GM18951 (cell line): ENCODE results near the gene BCL7A.

Experiments used
- POLR2A ChIP-seq: IDR thresholded peaks from 4 replicates; pipeline ENCODE4 v1.6.1; 2011; ENCODE audit warnings: mild to moderate bottlenecking; ENCODE audit not compliant: insufficient read length, insufficient read depth; ENCODE audit errors: extremely low read depth
- in situ Hi-C: fragments of 300-500 bp; cut with MboI; formaldehyde crosslinking; loops from one replicate; pipeline ENCODE4 v1.12.0; 2022; ENCODE audit warnings: low sequenced_read_pairs, mixed read lengths, inconsistent platforms; ENCODE audit not compliant: unreplicated experiment

Gene BCL7A

GRCh38 chr12:122012184-122012583 lies 9.5 kb upstream of the BCL7A start:
- in situ Hi-C loops, result no loop called here
- TF ChIP-seq POLR2A, result no peak

- in situ Hi-C loops, result no loop called here
Measured at GRCh38 chr12:122013136-122013535, 8.5 kb upstream of the BCL7A start.

GRCh38 chr12:122013791-122014590 lies 7.7 kb upstream of the BCL7A start:
- in situ Hi-C loops, result no loop called here
- no peak for TF ChIP-seq POLR2A

More at GRCh38 chr12:122013136-122013535, 8.5 kb upstream of the BCL7A start:
- TF ChIP-seq POLR2A, result no peak

- TF ChIP-seq POLR2A, result no peak
- in situ Hi-C loops, result no loop called here
Measured at GRCh38 chr12:122014781-122015180, 6.9 kb upstream of the BCL7A start.

- in situ Hi-C loops, result no loop called here
- TF ChIP-seq POLR2A, result no peak
Measured at GRCh38 chr12:122018457-122018856, 3.2 kb upstream of the BCL7A start.

- TF ChIP-seq POLR2A, result no peak
- in situ Hi-C loops, result no loop called here
Measured at GRCh38 chr12:122018937-122019336, 2.7 kb upstream of the BCL7A start.

GRCh38 chr12:122020795-122021192 lies 890 bp upstream of the BCL7A start:
- in situ Hi-C loops, result no loop called here
- TF ChIP-seq POLR2A, result no peak

GRCh38 chr12:122021193-122021821 lies 377 bp upstream of the BCL7A start:
- no peak for TF ChIP-seq POLR2A
- in situ Hi-C loops, result no loop called here

GRCh38 chr12:122022393-122023338 lies 982 bp downstream of the BCL7A start:
- TF ChIP-seq POLR2A, result no peak
- in situ Hi-C loops, result no loop called here

GRCh38 chr12:122023339-122024131 lies 1.9 kb downstream of the BCL7A start:
- no peak for TF ChIP-seq POLR2A
- in situ Hi-C loops, result no loop called here

- no peak for TF ChIP-seq POLR2A
- in situ Hi-C loops, result no loop called here
Measured at GRCh38 chr12:122024132-122024785, 2.6 kb downstream of the BCL7A start.
